IMR-90 (cell line): ENCODE measurements around the gene BTAF1. TPM values are rescaled to one million over a fixed set of nuclear protein-coding genes. Genes with fewer than 3 reads are reported as not detected.

Source experiments
- ATAC-seq: fragments of 200-7000 bp; cut with Tn5 transposase; 2 replicates; pipeline ENCODE4 v1.9.1; 2020; ENCODE audit warnings: low read depth, mild to moderate bottlenecking, moderate library complexity
- BruUV-seq: library from RNA; stranded (reverse); fragments of 400-500 nt; replicated peaks from 2 replicates; lab custom pipeline; 2021; lab: Mats Ljungman, UMichigan
- CTCF ChIA-PET: fragments of 300-600 bp; formaldehyde crosslinking; extraction: SDS; loops from one replicate; lab custom pipeline; 2021; ENCODE audit warnings: antibody characterized with exemption; lab: Yijun Ruan, JAX
- POLR2A ChIA-PET: fragments of 300-600 bp; sonication (Branson Sonifier 250); formaldehyde crosslinking; loops from one replicate; lab custom pipeline; 2022; ENCODE audit warnings: antibody characterized with exemption; ENCODE audit not compliant: unreplicated experiment; lab: Charles Lee
- DNase-seq: peaks from one replicate; pipeline ENCODE4 v3.0.0; 2013
- H2AFZ ChIP-seq: replicated peaks from 2 replicates; pipeline ENCODE3; 2013; ENCODE audit warnings: low read length, mild to moderate bottlenecking; ENCODE audit not compliant: poor library complexity
- H2AK5ac ChIP-seq: 2 replicates; pipeline ENCODE4 v1.6.1; 2013; ENCODE audit warnings: low read depth, low read length, inconsistent platforms
- H2AK9ac ChIP-seq: replicated peaks from 2 replicates; pipeline ENCODE3; 2013; ENCODE audit warnings: mild to moderate bottlenecking, low read depth, low read length, moderate library complexity; ENCODE audit not compliant: poor library complexity
- H2BK120ac ChIP-seq: 2 replicates; pipeline ENCODE4 v1.6.1; 2013; ENCODE audit warnings: low read depth, low read length, inconsistent platforms
- H2BK15ac ChIP-seq: 3 replicates; pipeline ENCODE4 v1.6.1; 2013; ENCODE audit warnings: low read depth, low read length, inconsistent platforms
- H2BK20ac ChIP-seq: 2 replicates; pipeline ENCODE4 v1.6.1; 2013; ENCODE audit warnings: low read depth, mild to moderate bottlenecking, inconsistent platforms, low read length, moderate library complexity
- H2BK5ac ChIP-seq: 2 replicates; pipeline ENCODE4 v1.6.1; 2013; ENCODE audit warnings: mild to moderate bottlenecking, low read depth, low read length, inconsistent platforms; ENCODE audit not compliant: poor library complexity, severe bottlenecking
- H3K14ac ChIP-seq: replicated peaks from 2 replicates; pipeline ENCODE4 v1.6.1; 2013; ENCODE audit warnings: low read depth, low read length, inconsistent platforms
- H3K18ac ChIP-seq: 2 replicates; pipeline ENCODE4 v1.6.1; 2013; ENCODE audit warnings: low read depth, low read length, control low read depth
- H3K23ac ChIP-seq: 2 replicates; pipeline ENCODE4 v1.6.1; 2013; ENCODE audit warnings: low read depth, low read length, inconsistent platforms
- H3K27ac ChIP-seq: 2 replicates; pipeline ENCODE4 v1.5.1; 2013; ENCODE audit warnings: mild to moderate bottlenecking, control low read depth, low read length; ENCODE audit not compliant: insufficient read depth
- H3K27me3 ChIP-seq: 2 replicates; pipeline ENCODE4 v1.6.1; 2013; ENCODE audit warnings: low read length; ENCODE audit not compliant: control insufficient read depth, insufficient read depth
- H3K36me3 ChIP-seq: 2 replicates; pipeline ENCODE4 v1.6.1; 2013; ENCODE audit warnings: low read length, mixed read lengths; ENCODE audit not compliant: control insufficient read depth, insufficient read depth
- H3K4ac ChIP-seq: 2 replicates; pipeline ENCODE4 v1.6.1; 2013; ENCODE audit warnings: low read depth, low read length, inconsistent platforms
- H3K4me1 ChIP-seq: 2 replicates; pipeline ENCODE4 v1.6.1; 2013; ENCODE audit warnings: low read length, mixed read lengths; ENCODE audit not compliant: control insufficient read depth, insufficient read depth
- H3K4me2 ChIP-seq: 2 replicates; pipeline ENCODE4 v1.6.1; 2013; ENCODE audit warnings: low read depth, mild to moderate bottlenecking, control low read depth, low read length, moderate library complexity
- H3K4me3 ChIP-seq: 2 replicates; pipeline ENCODE4 v1.5.1; 2013; ENCODE audit warnings: low read depth, mild to moderate bottlenecking, control low read depth, low read length, moderate library complexity; ENCODE audit not compliant: insufficient read depth
- H3K56ac ChIP-seq: 2 replicates; pipeline ENCODE4 v1.6.1; 2013; ENCODE audit warnings: low read length, inconsistent platforms; ENCODE audit not compliant: insufficient read depth; ENCODE audit errors: extremely low read depth
- H3K79me1 ChIP-seq, 2 experiments: 2 replicates each; pipeline ENCODE4 v1.6.1; 2013; ENCODE audit warnings: low read length in 2 of 2, inconsistent platforms in 1 of 2, low read depth in 1 of 2
- H3K9ac ChIP-seq: 2 replicates; pipeline ENCODE4 v1.6.1; 2013; ENCODE audit warnings: low read depth, low read length, control low read depth
- H3K9me1 ChIP-seq: 2 replicates; pipeline ENCODE4 v1.6.1; 2013; ENCODE audit warnings: low read length, inconsistent platforms; ENCODE audit not compliant: insufficient read depth
- H3K9me3 ChIP-seq: 2 replicates; pipeline ENCODE4 v1.6.1; 2013; ENCODE audit warnings: low read length; ENCODE audit not compliant: control insufficient read depth, insufficient read depth
- H4K20me1 ChIP-seq: 2 replicates; pipeline ENCODE4 v1.6.1; 2013; ENCODE audit warnings: low read length, inconsistent platforms; ENCODE audit not compliant: insufficient read depth
- H4K5ac ChIP-seq: 2 replicates; pipeline ENCODE4 v1.6.1; 2013; ENCODE audit warnings: mild to moderate bottlenecking, low read depth, low read length, control low read depth
- H4K8ac ChIP-seq, 2 experiments: 2 replicates each; pipeline ENCODE4 v1.6.1; 2013; ENCODE audit warnings: low read depth in 2 of 2, low read length in 2 of 2, control low read depth in 1 of 2, inconsistent platforms in 1 of 2
- H4K91ac ChIP-seq: 2 replicates; pipeline ENCODE4 v1.6.1; 2013; ENCODE audit warnings: low read depth, low read length, inconsistent platforms; ENCODE audit not compliant: insufficient read depth
- ELK1 ChIP-seq: fragments of 150-350 bp; IDR thresholded peaks from 2 replicates; pipeline ENCODE4 v1.6.1; 2016; ENCODE audit warnings: low read depth, mild to moderate bottlenecking, low read length, moderate library complexity, borderline replicate concordance
- FOS ChIP-seq: fragments of 150-350 bp; IDR thresholded peaks from 2 replicates; pipeline ENCODE4 v1.6.1; 2016; ENCODE audit warnings: low read depth, low read length
- MAFK ChIP-seq: IDR thresholded peaks from 2 replicates; pipeline ENCODE4 v1.6.1; 2012; ENCODE audit warnings: low read depth, low read length, improper control_type of control experiment
- MAZ ChIP-seq: IDR thresholded peaks from 2 replicates; pipeline ENCODE4 v1.6.1; 2012; ENCODE audit warnings: low read depth, mild to moderate bottlenecking, low read length, improper control_type of control experiment, moderate library complexity, borderline replicate concordance
- POLR2A ChIP-seq: IDR thresholded peaks from 2 replicates; pipeline ENCODE4 v1.6.1; 2012; ENCODE audit warnings: mild to moderate bottlenecking, low read depth, low read length
- RCOR1 ChIP-seq: IDR thresholded peaks from 2 replicates; pipeline ENCODE4 v1.6.1; 2012; ENCODE audit warnings: mild to moderate bottlenecking, low read length, improper control_type of control experiment; ENCODE audit not compliant: insufficient replicate concordance
- SMC3 ChIP-seq: fragments of 150-350 bp; IDR thresholded peaks from 2 replicates; pipeline ENCODE4 v1.6.1; 2016; ENCODE audit warnings: low read depth, mild to moderate bottlenecking, antibody characterized with exemption, low read length, moderate library complexity
- dilution Hi-C: fragments of 300-500 bp; cut with HindIII; formaldehyde crosslinking; loops from one replicate; pipeline ENCODE4 v1.14.3; 2018; ENCODE audit warnings: low sequenced_read_pairs; ENCODE audit not compliant: unreplicated experiment
- in situ Hi-C: fragments of 300-500 bp; cut with MboI; formaldehyde crosslinking; loops from 3 replicates; pipeline ENCODE4 v1.14.3; 2019; ENCODE audit warnings: low sequenced_read_pairs, inconsistent platforms, mixed read lengths
- intact Hi-C: fragments of 100-400 bp; cut with micrococcal nuclease; formaldehyde crosslinking; loops from 2 replicates; pipeline ENCODE4 v1.10.0; 2022
- polyA plus RNA-seq, 3 experiments: library from polyadenylated mRNA; depleted of rRNA; stranded (reverse); fragments of >200 nt; gene quantifications; 2 replicates each; pipeline ENCODE4 v1.2.3, GENCODE V29; 2012; ENCODE audit warnings: low replicate concordance in 1 of 3
- total RNA-seq: library from RNA; depleted of rRNA; stranded (reverse); fragments of >200 nt; gene quantifications from 2 replicates; pipeline ENCODE4 v1.2.3, GENCODE V29; 2012

The BTAF1 gene
- total and polyA plus RNA-seq, 2 of the 4 experiments (the other 2 are of a cell fraction): 15.0 to 42.3 TPM

GRCh38 chr10:91983416-91983815 is 59.8 kb downstream of the BTAF1 start:
- H3K14ac ChIP-seq: no peak overlapping the region
- no peak overlapping the region for H3K4me3 ChIP-seq
- no peak overlapping the region for H3K27ac ChIP-seq
- no peak overlapping the region for H2AFZ ChIP-seq
- in situ Hi-C loops (no loop called here), intact Hi-C loops (no loop called here), dilution Hi-C loops (no loop called here)
- H3K79me1 ChIP-seq: peaks cover 3 to 9% of the 10 kb centered on the region in 2 experiments; a peak in 3 of 4 replicates
- TF ChIP-seq RCOR1: no peak
- TF ChIP-seq ELK1: no peak
- TF ChIP-seq MAFK: no peak
- TF ChIP-seq FOS: no peak
- no peak for TF ChIP-seq SMC3
- no peak for TF ChIP-seq MAZ
- TF ChIP-seq POLR2A: no peak
- no peak overlapping the region for H3K9ac ChIP-seq
- H3K23ac ChIP-seq: no peak overlapping the region
- no TSS peak for BruUV-seq
- DNase-seq: no peak
- no peak overlapping the region for H4K5ac ChIP-seq
- H2AK5ac ChIP-seq: no peak overlapping the region
- CTCF ChIA-PET: no interaction called here
- no peaks in the 10 kb centered on the region for H3K4me1 ChIP-seq
- ATAC-seq: no peak
- H3K9me1 ChIP-seq: peaks cover 4% of the 10 kb centered on the region
- H2BK5ac ChIP-seq: no peak overlapping the region
- H4K20me1 ChIP-seq: no peaks in the 10 kb centered on the region
- peaks cover 26% of the 10 kb centered on the region for H3K36me3 ChIP-seq
- H2BK20ac ChIP-seq: no peak overlapping the region
- no peaks in the 10 kb centered on the region for H3K9me3 ChIP-seq
- POLR2A ChIA-PET: no interaction called here
- H4K91ac ChIP-seq: no peak overlapping the region
- H3K18ac ChIP-seq: no peak overlapping the region
- H3K56ac ChIP-seq: no peak overlapping the region
- no peak overlapping the region for H4K8ac ChIP-seq
- no peaks in the 10 kb centered on the region for H3K27me3 ChIP-seq
- H2BK15ac ChIP-seq: no peak overlapping the region
- no peak overlapping the region for H3K4ac ChIP-seq
- no peak overlapping the region for H2BK120ac ChIP-seq
- no peak overlapping the region for H3K4me2 ChIP-seq
- H2AK9ac ChIP-seq: no peak overlapping the region
